ENCODE data around the gene VRTN.

Gene VRTN

DNA sequence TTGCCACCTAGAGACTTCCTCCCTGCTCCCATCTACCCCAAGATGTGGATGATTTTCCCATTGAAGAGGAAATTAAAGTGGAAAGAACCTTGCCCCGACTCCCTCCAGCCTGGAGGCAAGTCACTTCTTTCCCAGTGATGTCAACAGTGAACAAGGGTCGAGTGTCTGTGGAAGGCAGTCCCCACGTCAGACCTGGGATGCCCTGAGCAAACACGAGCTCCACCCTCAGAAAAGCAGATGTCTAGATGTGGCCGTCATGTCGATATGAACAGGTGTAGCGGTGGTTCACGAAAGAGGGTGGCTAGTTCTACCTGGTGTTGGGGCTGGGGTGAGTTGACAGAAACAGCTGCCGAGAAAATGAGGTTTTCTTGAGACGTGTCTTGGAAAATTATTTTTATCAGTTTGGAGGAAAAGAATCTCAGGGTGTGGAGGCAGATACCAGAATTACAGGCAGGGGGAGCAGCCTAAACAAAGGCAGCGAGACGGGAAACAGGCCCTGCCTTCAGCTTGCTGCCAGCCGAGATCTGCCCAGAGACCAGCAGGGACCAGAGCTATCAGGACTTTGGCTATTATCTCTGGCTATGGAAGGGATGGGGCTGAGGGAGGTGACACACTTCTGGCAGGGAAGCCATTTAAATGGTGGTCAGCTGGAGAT is 51.9 kb downstream of the VRTN start:
- no peak for FAIRE-seq

DNA sequence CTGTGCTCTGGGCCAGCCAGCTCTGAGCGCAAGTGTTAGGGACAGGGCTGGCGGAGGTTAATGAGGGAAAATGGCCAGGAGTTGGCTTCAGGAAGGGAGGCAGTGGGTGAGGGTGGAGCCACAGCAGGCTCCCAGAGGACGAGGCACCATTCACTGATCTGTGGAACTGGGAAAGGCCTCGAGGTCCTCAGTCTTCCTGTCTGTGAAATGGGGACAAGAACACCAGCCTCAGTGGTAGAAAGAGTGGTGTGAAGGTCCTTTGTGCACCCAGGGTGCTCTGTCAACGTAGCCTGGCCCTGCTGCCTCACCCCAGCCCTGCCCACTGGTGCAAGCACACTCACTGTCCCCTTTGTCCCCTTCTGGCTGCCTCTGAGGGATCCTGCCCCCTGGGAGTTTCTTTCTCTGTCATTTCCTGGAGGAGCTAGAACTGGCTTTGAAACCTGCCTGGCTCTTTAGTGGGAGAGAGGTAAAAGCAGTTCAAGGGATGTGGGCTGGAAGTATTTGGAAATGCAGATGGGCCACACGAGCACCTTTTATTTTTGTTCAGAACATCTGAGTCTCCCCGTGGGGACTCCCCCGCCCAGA is 52.7 kb downstream of the VRTN start:
- no peak for FAIRE-seq

DNA sequence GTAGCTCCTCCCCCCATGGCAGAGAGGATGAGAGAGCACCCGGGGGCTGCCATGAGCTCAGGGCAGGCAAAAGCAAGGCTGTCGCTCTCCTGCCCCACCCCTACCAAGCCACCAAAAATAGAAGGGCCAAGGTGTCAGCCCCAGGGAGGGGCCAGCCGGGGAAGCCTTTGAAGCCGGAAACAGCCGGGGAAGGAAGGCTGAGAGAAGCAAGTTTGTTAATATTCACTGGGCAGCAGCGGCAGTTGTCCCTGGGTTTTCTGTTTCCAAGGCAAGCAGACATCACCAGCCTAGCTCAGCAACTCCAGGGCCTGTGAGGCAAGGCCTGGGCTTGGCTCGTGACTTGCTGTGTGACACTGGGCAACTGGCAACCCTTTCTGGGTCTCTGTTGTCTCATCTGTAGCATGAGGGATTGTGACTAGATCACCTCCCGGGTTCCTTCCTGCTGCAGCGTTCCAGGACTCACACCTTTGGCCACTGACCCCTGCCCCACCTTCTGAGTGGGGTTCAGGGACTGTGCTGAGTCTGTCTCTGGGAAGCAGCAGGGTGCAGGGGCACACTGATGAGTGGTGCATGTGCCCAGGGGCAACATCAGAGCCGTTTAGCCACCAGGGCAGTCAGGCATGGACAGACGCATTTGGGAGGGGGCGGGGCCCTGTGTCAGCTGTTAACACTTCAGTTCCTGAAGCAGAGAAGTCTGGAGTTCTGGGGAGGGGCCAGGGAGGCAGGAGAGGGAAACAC is 53.4 kb downstream of the VRTN start:
- no peak for FAIRE-seq

DNA sequence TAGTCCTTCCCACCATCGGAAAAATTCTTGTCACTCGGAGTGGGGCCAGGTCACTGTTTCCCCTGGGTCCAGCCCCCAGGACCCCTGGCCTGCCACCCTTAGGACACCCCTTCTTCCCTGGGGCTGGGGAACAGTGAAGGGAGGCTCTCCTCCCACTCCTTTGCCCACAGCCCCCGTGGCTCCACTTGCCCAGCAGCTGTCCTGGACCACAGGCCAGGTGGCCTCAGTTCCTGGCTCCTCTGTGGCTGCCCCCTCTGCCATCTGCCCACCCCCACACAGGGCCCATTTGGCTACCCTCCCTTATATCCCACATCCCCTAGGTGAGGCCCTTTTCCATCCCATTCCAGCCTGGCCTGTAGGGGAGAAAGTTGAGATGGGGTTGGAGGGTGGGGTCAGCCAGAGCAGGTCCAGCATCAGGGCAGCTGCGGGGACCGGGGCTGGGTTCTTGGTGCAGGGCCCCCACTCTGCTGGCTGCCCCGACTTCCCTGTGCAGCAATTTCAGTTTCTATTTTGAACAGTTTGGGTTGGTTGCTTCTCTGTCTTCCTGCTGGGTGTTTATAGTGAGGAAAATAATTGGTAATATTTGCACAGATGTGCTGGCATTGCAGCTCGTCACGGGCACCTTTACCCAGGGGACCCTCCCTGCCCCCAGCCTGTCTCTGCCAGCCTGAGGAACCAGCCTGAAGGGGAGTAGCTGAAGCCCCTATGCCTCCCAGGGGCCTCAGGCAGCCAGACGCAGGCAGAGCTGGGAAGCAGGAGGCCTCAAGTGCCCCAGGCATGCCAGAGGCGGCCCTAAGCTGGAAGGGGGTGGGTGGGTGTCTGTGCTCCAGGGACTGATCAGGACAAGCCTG is 54.4 kb downstream of the VRTN start:
- no peak for FAIRE-seq

DNA sequence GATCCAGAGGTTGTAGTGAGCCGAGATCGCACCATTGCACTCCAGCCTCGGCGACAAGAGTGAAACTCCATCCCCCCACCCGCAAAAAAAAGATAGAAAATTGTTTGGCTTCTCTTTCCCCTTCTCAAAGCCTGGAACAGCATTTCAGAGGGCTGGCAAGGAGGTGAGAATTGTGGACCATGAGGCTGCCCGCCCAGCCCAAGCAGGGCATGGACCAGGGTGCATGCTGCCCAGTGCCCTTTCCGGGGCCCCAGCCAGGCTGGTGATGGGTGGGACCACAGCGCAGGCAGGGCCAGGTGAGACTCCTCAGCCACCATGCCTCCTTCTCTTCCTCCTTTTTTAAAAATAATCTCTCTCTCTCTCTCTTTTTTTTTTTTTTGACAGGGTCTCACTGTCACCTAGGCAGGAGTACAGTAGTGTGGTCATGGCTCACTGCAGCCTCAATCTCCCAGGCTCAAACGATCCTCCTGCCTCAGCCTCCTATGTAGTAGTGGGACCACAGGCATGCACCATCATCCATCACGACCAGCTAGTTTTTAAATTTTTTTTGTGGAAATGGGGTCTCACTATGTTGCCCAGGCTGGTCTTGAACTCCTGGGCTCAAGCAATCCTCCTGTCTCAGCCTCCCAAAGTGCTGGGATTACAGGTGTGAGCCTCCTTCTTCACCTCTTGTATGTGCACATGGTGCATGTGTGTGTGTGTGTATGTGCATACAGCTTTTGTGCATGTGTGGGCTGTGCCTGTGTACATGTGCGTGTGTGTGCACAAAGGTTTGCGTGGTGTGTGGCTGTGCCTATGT is 55.5 kb downstream of the VRTN start:
- no peak for FAIRE-seq

DNA sequence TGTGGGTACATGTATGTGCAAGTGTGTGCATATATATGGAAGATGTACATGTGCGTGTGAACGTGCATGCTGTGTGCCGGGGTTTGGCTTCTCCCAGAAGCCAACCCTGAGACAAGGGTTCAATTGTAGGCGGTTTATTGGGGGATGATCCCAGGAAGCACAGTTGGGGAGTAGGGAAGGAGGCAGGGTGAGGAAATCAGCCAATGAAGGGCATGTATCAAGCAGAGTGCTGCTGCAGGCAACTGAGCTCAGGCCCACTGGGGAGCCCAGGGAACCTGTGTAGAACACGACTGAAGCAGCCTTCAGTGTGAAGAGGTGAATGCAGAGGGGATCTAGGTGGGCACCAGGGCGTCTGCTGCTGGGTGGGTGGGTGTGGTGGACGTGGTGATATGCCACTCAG is 56.2 kb downstream of the VRTN start:
- FAIRE-seq: no peak

DNA sequence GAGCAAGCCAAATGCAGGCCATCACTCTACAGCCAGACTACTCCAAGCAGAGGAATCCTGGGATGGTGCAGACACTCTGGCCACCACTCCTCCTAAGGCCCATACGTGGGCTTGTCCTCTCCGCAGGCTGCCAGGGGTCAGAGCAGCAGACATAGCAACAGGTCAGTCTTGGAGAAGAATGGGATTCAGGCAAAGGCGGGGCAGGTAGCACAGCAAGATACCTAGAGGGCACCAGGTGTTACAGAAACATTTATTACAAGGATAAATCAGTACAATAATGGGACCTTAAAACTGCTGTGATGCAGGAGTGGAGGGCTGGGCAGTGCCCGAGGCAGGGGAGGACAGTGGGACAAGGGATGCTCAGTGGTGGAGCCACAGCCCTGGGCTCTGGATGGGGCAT is 57.4 kb downstream of the VRTN start:
- no peak for FAIRE-seq

DNA sequence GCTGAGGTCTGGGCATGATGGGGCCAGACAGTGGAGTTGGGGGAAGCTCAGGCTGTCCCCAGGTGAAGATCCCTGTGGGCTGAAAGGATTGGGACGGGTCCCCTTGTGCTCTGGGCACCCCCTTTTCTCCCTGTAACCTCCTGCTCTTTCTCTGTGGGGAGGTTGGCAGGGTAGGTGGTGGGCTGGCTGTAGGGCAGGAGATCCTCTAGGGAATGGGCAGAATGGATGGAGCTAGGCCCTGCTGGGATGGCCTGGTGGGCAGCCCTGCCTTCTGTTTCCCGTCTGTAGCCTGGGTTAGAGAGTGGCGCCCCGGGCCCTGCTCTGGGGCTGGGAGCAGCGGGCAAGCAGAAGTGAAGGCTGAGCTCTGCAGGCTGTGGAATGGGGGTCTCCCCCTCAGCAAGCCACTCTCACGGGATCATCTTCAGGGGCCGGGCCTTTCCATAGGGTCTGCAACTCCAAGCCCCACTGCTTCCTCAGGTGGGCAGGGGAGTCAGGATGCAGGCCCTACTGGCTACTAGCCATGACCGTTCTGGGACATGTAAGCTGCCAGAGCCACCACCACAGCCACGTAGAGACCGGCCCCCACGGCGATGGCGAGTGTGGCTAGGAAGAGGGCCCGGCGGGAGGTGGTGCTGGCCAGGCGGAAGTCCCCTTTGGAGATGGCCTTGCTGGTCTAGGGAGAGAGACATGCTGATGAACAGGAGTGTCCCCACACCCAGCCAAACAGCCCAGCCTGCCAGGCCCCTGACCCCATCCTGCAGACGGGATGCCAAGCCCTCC is 58.9 kb downstream of the VRTN start:
- no peak for FAIRE-seq

DNA sequence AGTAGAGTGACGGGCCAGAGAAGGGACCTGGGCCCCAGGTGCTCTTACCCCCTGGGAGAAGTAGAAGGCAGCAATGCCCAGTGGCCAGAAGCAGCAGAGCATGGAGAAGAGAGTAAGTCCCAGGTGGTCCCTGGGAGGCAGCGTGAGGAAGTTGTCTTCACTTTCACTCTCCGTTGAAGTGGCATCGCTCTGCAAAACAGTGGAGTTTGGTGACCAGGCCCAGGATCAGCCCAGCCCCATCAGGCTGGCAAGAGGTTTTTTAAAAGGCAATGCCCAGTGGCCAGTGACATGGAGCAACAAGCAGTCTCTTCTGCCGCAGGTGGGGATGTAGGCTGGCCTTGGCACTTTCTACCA is 59.5 kb downstream of the VRTN start:
- FAIRE-seq: no peak

DNA sequence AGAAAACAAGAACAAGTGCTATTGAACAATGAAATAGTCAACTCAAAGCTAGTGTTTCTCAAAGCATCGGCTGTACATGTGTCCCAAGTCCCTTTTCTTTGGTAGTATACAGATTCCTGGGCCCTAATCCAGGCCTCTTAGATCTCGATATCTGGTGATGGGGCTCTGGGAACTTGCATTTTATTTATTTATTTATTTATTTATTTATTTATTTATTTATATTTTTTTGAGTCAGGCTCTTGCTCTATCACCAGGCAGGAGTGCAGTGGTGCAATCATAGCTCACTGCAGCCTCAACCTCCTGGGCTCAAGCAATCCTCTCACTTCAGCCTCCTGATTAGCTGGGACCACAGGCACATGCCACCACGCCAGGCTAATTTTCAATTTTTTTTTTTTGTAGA is 60.6 kb downstream of the VRTN start:
- FAIRE-seq: no peak

DNA sequence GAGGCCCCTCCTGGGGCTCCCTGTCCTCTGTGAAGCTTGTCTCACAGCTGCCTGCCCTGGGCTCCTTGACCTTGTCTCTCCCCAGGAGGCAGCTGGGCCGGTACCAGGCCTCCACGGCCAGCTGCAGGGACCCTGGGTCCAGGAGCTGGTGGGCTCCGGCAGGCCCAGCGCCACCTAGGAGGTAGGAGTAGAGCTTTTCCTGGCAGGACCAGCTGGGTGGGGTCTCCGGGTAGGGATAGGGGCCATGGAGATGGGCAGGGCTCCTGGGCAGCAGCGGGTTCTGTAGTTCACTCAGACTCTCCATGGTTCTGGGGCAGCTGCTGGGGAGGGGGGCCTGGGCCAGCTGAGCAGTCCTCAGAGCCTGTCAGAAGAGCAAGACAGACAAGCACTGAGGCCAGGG is 61.2 kb downstream of the VRTN start:
- FAIRE-seq: no peak

Measured in islet of Langerhans (tissue), 1 donor.